ENCODE data around the gene SMIM28. TPM values are rescaled to one million over a fixed set of nuclear protein-coding genes. Genes with fewer than 3 reads are reported as not detected.
A peak's percentile ranks its signal among the peaks of the same experiment; 100 is the strongest.

SMIM28 gene
- polyA plus RNA-seq, 1 donor = not detected

GRCh38 chr6:138374815-138375214 lies 2.9 kb upstream of the SMIM28 start:
- no peak for DNase-seq

- DNase-seq = no peak
These were observed 663 bp upstream of the SMIM28 start for GRCh38 chr6:138377042-138377441.

GRCh38 chr6:138378463-138378862 lies 758 bp downstream of the SMIM28 start:
- DNase-seq = no peak

GRCh38 chr6:138382498-138383265 lies 5.0 kb downstream of the SMIM28 start:
- DNase-seq = no peak

- DNase-seq = no peak
These were observed 6.1 kb downstream of the SMIM28 start for GRCh38 chr6:138383776-138384175.

- no peak for DNase-seq
These were observed 9.2 kb downstream of the SMIM28 start for GRCh38 chr6:138386897-138387296.

GRCh38 chr6:138387577-138388368 lies 10.1 kb downstream of the SMIM28 start:
- no peak for DNase-seq

- DNase-seq = no peak
These were observed 11.8 kb downstream of the SMIM28 start for GRCh38 chr6:138389551-138389950.

- no peak for DNase-seq
These were observed 16.4 kb downstream of the SMIM28 start for GRCh38 chr6:138393871-138394783.

GRCh38 chr6:138396709-138397108 lies 19.0 kb downstream of the SMIM28 start:
- DNase-seq = no peak

- no peak for DNase-seq
These were observed 19.7 kb downstream of the SMIM28 start for GRCh38 chr6:138397128-138398122.

- DNase-seq = no peak
These were observed 22.6 kb downstream of the SMIM28 start for GRCh38 chr6:138400326-138400725.

- DNase-seq = no peak
These were observed 24.5 kb downstream of the SMIM28 start for GRCh38 chr6:138401960-138402837.

GRCh38 chr6:138402838-138403187 lies 25.1 kb downstream of the SMIM28 start:
- no peak for DNase-seq

GRCh38 chr6:138403324-138403800 lies 25.7 kb downstream of the SMIM28 start:
- DNase-seq = peak; percentile 27

- peak; percentile 84 for DNase-seq
These were observed 26.3 kb downstream of the SMIM28 start, which contains the start of gene HEBP2 for GRCh38 chr6:138403801-138404665. TSS of gene HEBP2 (plus strand) at chr6:138404223. CDS start at chr6:138404496, 273 bp downstream.

GRCh38 chr6:138404666-138405337 lies 27.1 kb downstream of the SMIM28 start:
- DNase-seq = no peak

- DNase-seq = no peak
These were observed 28.2 kb downstream of the SMIM28 start for GRCh38 chr6:138405816-138406413.

Measured in hindlimb muscle (tissue), 1 donor.